ENCODE measurements around the gene TMEM59L. TPM values are rescaled to one million over a fixed set of nuclear protein-coding genes. Genes with fewer than 3 reads are reported as not detected.

The TMEM59L gene
- total RNA-seq, 1 donor from 2014 or later = 9.4 TPM

DNA sequence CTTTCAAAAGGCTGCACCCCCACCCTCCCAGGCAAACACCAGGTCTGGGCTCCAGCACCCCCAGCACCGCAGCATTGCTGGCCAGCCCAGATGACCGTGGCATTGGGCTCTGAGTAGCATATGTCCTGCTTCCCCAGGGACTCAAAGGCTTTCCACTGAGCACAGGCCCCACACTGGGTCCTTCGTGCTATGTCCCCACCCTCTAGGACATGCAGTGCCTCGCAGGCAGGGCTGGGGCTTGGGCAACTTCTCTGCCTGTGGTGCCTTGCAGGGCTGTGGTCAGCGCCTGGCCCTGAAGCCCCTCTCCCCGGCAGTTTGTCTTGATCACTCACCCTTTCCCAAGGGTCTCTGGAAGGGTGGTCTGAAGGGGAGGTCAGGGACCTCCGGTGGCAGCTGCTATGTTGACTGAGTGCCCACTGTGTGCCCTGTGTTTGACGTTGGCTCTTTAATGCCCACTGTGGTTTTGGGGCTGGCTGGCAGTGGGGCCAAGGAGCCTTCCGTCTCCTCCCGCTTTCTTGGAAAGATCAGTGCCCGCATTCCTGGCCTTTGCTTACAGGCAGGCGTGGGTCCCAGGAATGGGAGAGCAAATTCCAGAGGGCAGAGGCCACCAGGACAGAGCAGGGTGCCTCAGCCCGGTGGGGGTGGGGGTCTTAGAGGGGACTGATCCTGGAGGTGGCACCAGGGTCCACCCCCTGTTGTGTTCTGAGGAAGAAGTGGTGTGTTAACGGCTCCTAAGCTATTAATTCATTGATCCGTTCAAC lies 50.5 kb downstream of the TMEM59L start:
- no peaks in the 10 kb centered on the region for H3K27me3 Mint-ChIP-seq
- DNase-seq (ENCODE audit: extremely low spot score, unreplicated experiment) = no peak
- H3K9me3 Mint-ChIP-seq = no peaks in the 10 kb centered on the region
- no peaks in the 10 kb centered on the region for H3K36me3 Mint-ChIP-seq
- H3K27ac Mint-ChIP-seq = no peak overlapping the region
- peaks cover 16% of the 10 kb centered on the region for H3K4me1 Mint-ChIP-seq (ENCODE audit: unreplicated experiment)
- TF ChIP-seq, protein P1, sequence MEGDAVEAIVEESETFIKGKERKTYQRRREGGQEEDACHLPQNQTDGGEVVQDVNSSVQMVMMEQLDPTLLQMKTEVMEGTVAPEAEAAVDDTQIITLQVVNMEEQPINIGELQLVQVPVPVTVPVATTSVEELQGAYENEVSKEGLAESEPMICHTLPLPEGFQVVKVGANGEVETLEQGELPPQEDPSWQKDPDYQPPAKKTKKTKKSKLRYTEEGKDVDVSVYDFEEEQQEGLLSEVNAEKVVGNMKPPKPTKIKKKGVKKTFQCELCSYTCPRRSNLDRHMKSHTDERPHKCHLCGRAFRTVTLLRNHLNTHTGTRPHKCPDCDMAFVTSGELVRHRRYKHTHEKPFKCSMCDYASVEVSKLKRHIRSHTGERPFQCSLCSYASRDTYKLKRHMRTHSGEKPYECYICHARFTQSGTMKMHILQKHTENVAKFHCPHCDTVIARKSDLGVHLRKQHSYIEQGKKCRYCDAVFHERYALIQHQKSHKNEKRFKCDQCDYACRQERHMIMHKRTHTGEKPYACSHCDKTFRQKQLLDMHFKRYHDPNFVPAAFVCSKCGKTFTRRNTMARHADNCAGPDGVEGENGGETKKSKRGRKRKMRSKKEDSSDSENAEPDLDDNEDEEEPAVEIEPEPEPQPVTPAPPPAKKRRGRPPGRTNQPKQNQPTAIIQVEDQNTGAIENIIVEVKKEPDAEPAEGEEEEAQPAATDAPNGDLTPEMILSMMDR (conservative IDR thresholded peaks at IDR 0.05) = no peak
- H3K4me3 Mint-ChIP-seq = no peak overlapping the region

DNA sequence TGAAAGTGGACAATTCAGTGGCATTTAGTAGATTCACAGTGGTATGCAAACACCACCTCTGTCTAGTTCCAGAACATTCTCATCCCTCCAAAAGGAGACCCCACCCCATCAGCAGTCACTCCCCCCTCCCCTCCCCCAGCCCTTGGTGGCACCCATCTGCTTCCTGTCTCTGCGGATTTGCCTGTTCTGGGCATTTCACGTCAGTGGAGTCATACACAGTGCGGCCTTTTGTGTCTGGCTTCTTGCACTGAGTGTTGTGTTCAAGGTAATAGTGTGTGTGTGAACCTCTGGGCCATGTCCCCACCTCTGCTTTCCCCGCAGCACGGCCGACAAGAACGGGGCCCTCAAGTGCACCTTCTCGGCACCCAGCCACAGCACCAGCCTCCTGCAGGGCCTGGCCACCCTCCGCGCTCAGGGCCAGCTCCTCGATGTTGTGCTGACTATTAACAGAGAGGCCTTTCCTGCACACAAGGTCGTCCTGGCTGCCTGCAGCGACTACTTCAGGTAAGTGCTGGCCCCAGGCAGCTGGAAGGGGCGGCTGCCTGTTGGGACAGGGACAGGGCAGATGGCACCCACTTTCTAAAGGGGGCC lies 51.4 kb downstream of the TMEM59L start:
- no peak overlapping the region for H3K27ac Mint-ChIP-seq
- H3K4me1 Mint-ChIP-seq (ENCODE audit: unreplicated experiment) = peaks cover 8% of the 10 kb centered on the region
- H3K4me3 Mint-ChIP-seq = no peak overlapping the region
- TF ChIP-seq, protein P1 (conservative IDR thresholded peaks at IDR 0.05) = no peak
- H3K36me3 Mint-ChIP-seq = no peaks in the 10 kb centered on the region
- H3K27me3 Mint-ChIP-seq = no peaks in the 10 kb centered on the region
- DNase-seq (ENCODE audit: extremely low spot score, unreplicated experiment) = no peak
- H3K9me3 Mint-ChIP-seq = no peaks in the 10 kb centered on the region

DNA sequence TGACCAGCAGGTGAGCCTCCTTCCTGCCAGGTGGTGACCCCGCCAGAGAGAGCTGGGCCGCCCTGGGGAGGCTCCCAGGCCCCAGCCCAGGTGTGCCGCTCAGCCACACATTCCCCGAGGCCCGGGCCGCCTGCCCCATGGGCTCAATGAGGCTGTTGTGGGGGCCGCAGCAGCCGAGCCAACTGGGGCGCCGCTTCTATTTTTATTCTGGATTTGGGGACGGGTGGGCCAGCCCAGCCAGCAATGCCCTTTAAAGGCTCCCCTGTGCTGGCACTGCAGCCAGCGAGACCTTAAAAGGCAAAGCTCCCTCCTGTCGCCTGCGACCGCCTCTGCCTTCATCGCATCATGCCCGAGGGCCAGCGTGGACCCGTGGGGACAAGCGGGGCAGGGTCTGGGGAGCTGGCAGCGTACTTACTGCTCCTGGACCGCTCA lies 53.1 kb downstream of the TMEM59L start:
- no peaks in the 10 kb centered on the region for H3K9me3 Mint-ChIP-seq
- peaks cover 7% of the 10 kb centered on the region for H3K36me3 Mint-ChIP-seq
- no peak overlapping the region for H3K4me3 Mint-ChIP-seq
- TF ChIP-seq, protein P1 (conservative IDR thresholded peaks at IDR 0.05) = no peak
- peaks cover 9% of the 10 kb centered on the region for H3K4me1 Mint-ChIP-seq (ENCODE audit: unreplicated experiment)
- H3K27ac Mint-ChIP-seq = no peak overlapping the region
- H3K27me3 Mint-ChIP-seq = no peaks in the 10 kb centered on the region
- DNase-seq (ENCODE audit: extremely low spot score, unreplicated experiment) = no peak

DNA sequence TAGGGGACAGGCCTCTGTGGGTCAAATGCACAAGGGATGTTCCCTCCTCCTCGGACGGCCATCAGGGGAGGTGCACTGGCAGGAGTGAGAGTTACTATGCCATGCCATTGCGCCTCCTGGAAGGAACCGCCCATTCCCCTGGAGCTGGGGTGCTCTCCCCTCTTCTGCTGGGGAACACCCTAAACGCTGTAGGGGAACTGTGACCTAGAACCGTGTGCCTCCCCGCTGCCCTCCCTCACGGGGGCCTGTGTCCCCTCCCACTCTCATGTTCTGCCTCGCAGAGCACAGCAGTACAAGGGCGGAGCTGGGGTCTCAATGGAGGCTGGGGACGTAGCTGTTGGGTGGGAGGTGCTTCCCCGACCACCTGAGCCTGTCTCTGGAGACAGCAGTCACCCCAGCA lies 53.6 kb downstream of the TMEM59L start:
- Mint-ChIP-seq H3K9me3 (no peaks in the 10 kb centered on the region), H3K4me3 (no peak overlapping the region), H3K27me3 (no peaks in the 10 kb centered on the region), H3K36me3 (peaks cover 7% of the 10 kb centered on the region), H3K27ac (no peak overlapping the region), H3K4me1 (ENCODE audit: unreplicated experiment) (peaks cover 7% of the 10 kb centered on the region)
- no peak for DNase-seq (ENCODE audit: extremely low spot score, unreplicated experiment)
- TF ChIP-seq, protein P1 (conservative IDR thresholded peaks at IDR 0.05) = no peak

GRCh38 chr19:18666784-18667183 lies 54.1 kb downstream of the TMEM59L start:
- Mint-ChIP-seq H3K27ac (no peak overlapping the region), H3K9me3 (no peaks in the 10 kb centered on the region), H3K4me1 (ENCODE audit: unreplicated experiment) (peaks cover 8% of the 10 kb centered on the region), H3K36me3 (peaks cover 7% of the 10 kb centered on the region), H3K27me3 (no peaks in the 10 kb centered on the region), H3K4me3 (no peak overlapping the region)
- no peak for DNase-seq (ENCODE audit: extremely low spot score, unreplicated experiment)
- TF ChIP-seq, protein P1 (conservative IDR thresholded peaks at IDR 0.05) = no peak
